Endothelial cell (in vitro differentiated cells): ENCODE results near the gene ATE1. TPM values are rescaled to one million over a fixed set of nuclear protein-coding genes. Genes with fewer than 3 reads are reported as not detected.

ENCODE experiments used
- DNase-seq: peaks from one replicate; pipeline ENCODE4 v3.0.0; 2021; ENCODE audit warnings: low spot score
- H3K27ac Mint-ChIP-seq: one replicate; pipeline ENCODE4 v1.8.0; 2021; ENCODE audit warnings: mixed read lengths, inconsistent platforms; ENCODE audit not compliant: unreplicated experiment
- H3K27me3 Mint-ChIP-seq: one replicate; pipeline ENCODE4 v1.8.0; 2021; ENCODE audit warnings: mild to moderate bottlenecking, moderate library complexity, mixed read lengths, inconsistent platforms; ENCODE audit not compliant: unreplicated experiment
- H3K36me3 Mint-ChIP-seq: one replicate; pipeline ENCODE4 v1.8.0; 2021; ENCODE audit warnings: mild to moderate bottlenecking, low read depth, mixed read lengths, inconsistent platforms; ENCODE audit not compliant: unreplicated experiment
- H3K4me1 Mint-ChIP-seq: one replicate; pipeline ENCODE4 v1.8.0; 2021; ENCODE audit warnings: mild to moderate bottlenecking, mixed read lengths, inconsistent platforms; ENCODE audit not compliant: unreplicated experiment
- H3K4me3 Mint-ChIP-seq: one replicate; pipeline ENCODE4 v1.8.0; 2021; ENCODE audit warnings: mild to moderate bottlenecking, mixed read lengths, inconsistent platforms; ENCODE audit not compliant: unreplicated experiment
- H3K9me3 Mint-ChIP-seq: one replicate; pipeline ENCODE4 v1.8.0; 2021; ENCODE audit warnings: mixed read lengths, inconsistent platforms; ENCODE audit not compliant: unreplicated experiment
- total RNA-seq: library from RNA; stranded (reverse); fragmentation: NEBNext Ultra II Directional; extraction: Animal tissue kit (Norgen Biotek cat#: 25700); gene quantifications from one replicate; pipeline ENCODE4 v1.2.1, GENCODE V29; 2021; ENCODE audit not compliant: unreplicated experiment
- TF ChIP-seq, protein P1 (sequence below): fragments of 200-600 bp; sonication (generic); IDR thresholded peaks from one replicate; pipeline ENCODE4 v1.5.0; 2021; ENCODE audit warnings: antibody characterized with exemption; ENCODE audit not compliant: unreplicated experiment

ATE1 gene
- total RNA-seq, 1 donor from 2014 or later = 36.0 TPM

DNA sequence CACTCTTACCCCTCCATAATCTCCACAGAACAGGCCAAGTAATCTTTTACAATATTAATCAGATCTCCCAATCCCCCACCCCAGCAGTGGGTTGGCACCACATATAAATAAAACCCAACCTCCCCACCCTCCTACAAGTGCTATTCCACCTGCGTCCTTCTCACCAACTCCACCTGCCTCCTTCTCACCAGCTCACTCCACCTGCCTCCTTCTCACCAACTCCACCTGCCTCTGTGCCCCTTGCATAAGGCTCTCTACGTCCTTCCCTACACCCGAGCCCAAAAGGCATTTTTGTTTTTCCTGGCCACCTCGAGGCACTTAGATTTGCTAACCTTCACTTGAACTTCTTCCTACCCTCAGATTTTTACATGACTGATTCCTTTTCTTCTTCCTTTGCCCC, 89.7 kb downstream of the ATE1 start:
- Mint-ChIP-seq H3K9me3 (no peaks in the 10 kb centered on the region), H3K36me3 (peaks cover 5% of the 10 kb centered on the region), H3K4me1 (peaks cover 14% of the 10 kb centered on the region), H3K27me3 (no peaks in the 10 kb centered on the region), H3K4me3 (no peak overlapping the region), H3K27ac (no peak overlapping the region)
- DNase-seq = no peak
- TF ChIP-seq, protein P1, sequence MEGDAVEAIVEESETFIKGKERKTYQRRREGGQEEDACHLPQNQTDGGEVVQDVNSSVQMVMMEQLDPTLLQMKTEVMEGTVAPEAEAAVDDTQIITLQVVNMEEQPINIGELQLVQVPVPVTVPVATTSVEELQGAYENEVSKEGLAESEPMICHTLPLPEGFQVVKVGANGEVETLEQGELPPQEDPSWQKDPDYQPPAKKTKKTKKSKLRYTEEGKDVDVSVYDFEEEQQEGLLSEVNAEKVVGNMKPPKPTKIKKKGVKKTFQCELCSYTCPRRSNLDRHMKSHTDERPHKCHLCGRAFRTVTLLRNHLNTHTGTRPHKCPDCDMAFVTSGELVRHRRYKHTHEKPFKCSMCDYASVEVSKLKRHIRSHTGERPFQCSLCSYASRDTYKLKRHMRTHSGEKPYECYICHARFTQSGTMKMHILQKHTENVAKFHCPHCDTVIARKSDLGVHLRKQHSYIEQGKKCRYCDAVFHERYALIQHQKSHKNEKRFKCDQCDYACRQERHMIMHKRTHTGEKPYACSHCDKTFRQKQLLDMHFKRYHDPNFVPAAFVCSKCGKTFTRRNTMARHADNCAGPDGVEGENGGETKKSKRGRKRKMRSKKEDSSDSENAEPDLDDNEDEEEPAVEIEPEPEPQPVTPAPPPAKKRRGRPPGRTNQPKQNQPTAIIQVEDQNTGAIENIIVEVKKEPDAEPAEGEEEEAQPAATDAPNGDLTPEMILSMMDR = no peak

DNA sequence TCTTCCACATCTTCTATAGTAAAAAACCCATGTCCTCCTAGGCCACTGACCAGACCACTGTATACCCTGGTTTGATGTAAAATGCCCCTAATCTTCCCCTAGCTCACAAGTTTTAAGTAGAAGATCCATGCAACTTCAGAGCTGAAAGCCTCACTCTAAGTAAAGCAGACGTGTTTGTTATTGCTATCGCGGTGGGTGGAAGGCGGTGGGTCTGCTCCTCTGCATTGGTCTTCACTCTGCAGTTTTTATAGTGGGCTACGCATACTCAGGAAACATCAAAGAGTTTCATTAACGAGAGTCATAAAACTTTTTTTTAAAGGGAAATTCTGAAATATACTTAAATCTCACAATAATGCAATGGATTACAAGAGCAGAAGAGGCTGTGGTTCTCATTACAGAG, 91.7 kb downstream of the ATE1 start:
- Mint-ChIP-seq H3K27me3 (no peaks in the 10 kb centered on the region), H3K4me1 (peaks cover 8% of the 10 kb centered on the region), H3K4me3 (no peak overlapping the region), H3K27ac (no peak overlapping the region), H3K9me3 (no peaks in the 10 kb centered on the region), H3K36me3 (peaks cover 8% of the 10 kb centered on the region)
- DNase-seq = no peak
- TF ChIP-seq, protein P1 = no peak

DNA sequence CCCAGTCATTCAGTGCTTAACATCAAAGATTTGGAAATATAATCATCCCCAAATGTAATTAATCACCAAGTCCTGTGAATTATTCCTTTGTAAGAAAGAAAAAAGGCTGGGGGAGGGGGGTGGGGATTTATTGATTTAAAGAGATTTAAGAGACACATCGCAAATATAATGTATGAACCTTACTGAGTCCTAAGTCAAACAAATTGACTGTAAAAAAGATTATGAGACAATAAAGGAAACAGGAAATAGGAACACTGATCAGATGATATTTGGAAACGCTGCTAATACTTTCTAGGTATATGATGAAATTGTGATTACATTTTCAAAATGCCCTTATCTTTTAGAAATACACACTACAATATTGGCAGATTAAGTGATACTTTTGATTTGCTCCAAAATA, 92.5 kb downstream of the ATE1 start:
- TF ChIP-seq, protein P1 = no peak
- H3K4me3 Mint-ChIP-seq = no peak overlapping the region
- no peaks in the 10 kb centered on the region for H3K27me3 Mint-ChIP-seq
- H3K27ac Mint-ChIP-seq = no peak overlapping the region
- no peak for DNase-seq
- no peaks in the 10 kb centered on the region for H3K9me3 Mint-ChIP-seq
- peaks cover 8% of the 10 kb centered on the region for H3K4me1 Mint-ChIP-seq
- H3K36me3 Mint-ChIP-seq = peaks cover 8% of the 10 kb centered on the region

DNA sequence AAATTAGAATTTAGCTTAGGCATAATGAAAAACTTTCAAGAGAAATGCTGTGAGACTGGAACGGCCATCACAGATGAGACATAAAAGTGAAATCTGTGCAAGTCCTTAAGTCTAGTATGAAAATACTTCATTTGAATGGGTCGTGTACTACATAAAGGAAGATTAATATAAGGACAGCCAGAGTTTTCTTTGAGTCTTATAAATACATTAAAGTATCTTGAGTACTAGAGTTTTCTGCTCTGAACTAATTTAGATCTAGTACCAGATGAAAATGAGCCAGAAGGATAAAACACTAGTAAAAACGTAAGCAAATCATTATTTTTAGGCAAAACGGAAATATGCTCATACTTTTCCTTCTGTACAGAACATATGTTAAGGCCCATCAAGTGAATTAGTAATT, 93.1 kb downstream of the ATE1 start:
- Mint-ChIP-seq H3K36me3 (peaks cover 8% of the 10 kb centered on the region), H3K4me3 (no peak overlapping the region), H3K4me1 (peaks cover 8% of the 10 kb centered on the region), H3K9me3 (no peaks in the 10 kb centered on the region), H3K27ac (no peak overlapping the region), H3K27me3 (no peaks in the 10 kb centered on the region)
- TF ChIP-seq, protein P1 = no peak
- no peak for DNase-seq

DNA sequence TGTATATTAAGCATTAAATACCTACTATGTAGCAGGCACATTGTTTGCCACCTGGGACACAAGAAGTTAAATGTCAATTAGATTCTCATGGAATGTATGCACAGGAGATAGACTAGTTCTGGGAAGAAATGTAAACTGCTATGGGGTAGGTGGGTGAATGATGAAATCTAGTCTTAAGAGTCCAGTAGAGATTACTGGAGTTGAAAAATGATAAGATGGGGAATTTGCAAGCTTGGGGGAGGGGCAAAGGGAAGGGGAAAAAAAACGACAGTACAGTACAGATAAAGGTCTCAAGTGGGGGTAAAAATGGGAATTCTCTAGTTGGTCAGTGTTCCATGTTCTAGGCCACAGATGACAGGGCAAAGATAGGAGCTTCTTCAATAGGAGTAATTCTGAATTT, 94.4 kb downstream of the ATE1 start:
- Mint-ChIP-seq H3K4me1 (peaks cover 8% of the 10 kb centered on the region), H3K27me3 (no peaks in the 10 kb centered on the region), H3K27ac (no peak overlapping the region), H3K9me3 (no peaks in the 10 kb centered on the region), H3K36me3 (peaks cover 12% of the 10 kb centered on the region), H3K4me3 (no peak overlapping the region)
- TF ChIP-seq, protein P1 = no peak
- no peak for DNase-seq
